Kidney tubule cell (primary cell): Measurements from ENCODE around the gene DNAJA1.

ENCODE experiments used
- DNase-seq: peaks from one replicate; pipeline ENCODE4 v3.0.0-alpha.2; 2018; ENCODE audit warnings: low spot score

The DNAJA1 gene

DNA sequence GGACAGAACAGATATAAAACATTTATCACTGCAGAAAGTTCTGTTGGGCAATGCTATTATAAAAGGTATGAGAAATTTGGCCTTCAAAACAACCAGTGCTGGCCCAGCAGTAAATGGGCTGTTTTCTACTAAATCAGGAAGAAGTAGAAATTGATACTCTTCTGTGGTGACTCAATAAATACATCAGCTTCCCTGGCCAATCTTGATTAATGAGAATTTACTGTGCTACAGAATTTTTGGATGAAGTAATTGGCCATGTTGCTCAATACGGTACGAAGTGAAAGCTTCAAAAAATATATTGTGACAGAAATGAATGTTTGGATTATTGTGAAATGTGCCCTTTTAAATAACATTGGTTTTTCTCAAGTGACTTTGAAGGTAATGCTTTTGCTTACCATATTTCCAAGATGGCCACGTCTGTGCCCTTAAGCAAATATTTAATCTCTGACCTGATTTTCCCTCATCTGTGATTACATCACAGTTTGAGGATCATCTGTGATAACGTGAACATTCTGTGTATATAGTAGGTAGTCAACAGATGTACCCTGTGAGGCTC, 4.2 kb downstream of the DNAJA1 start:
- DNase-seq: no peak

DNA sequence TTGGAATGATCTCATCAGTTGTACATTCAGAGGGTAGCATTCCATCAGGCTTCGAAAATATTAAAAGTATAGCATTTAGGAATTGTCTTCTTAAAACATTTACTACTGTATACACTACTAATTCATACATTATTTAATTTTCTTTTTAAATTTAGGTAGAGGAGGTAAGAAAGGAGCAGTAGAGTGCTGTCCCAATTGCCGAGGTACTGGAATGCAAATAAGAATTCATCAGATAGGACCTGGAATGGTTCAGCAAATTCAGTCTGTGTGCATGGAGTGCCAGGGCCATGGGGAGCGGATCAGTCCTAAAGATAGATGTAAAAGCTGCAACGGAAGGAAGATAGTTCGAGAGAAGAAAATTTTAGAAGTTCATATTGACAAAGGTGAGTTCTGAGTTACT, 5.2 kb downstream of the DNAJA1 start:
- no peak for DNase-seq

DNA sequence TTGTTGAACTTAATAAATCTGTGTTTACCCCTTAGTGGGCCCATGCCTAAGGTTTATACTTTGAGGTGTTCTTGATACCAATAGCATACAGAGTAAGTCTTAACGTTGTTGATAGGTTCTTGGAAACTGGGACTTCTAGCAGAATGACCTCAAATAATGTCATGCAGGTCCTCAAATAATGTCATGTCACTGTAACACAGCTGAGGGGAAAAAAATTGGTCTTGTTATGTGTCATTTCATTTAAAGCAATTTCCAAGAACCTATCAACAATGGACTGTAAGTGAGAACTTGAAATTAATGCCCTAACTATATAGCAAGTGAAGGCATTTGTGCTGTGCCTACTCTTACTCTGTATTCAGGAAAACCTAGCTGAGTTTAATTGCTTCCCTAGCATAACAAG, 7.2 kb downstream of the DNAJA1 start:
- no peak for DNase-seq

DNA sequence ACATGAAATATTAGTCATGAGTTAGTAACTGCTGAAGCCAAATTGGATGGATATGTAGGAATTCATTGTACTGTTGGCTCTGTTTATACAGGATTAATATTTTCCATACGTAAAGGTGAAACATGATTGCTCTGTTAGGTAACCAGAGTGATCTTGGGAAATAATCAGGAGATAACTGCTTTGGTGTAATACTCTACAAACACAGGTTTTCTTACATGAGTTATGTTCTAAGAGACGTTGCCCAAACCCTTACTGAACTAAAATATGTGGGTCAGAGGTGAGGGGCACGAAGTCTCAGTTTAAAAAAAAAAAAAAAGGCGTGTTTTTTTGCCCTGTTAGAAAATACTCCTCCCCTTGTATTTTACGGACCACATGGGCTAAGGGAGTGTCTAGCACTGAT, 7.8 kb downstream of the DNAJA1 start:
- DNase-seq: no peak

DNA sequence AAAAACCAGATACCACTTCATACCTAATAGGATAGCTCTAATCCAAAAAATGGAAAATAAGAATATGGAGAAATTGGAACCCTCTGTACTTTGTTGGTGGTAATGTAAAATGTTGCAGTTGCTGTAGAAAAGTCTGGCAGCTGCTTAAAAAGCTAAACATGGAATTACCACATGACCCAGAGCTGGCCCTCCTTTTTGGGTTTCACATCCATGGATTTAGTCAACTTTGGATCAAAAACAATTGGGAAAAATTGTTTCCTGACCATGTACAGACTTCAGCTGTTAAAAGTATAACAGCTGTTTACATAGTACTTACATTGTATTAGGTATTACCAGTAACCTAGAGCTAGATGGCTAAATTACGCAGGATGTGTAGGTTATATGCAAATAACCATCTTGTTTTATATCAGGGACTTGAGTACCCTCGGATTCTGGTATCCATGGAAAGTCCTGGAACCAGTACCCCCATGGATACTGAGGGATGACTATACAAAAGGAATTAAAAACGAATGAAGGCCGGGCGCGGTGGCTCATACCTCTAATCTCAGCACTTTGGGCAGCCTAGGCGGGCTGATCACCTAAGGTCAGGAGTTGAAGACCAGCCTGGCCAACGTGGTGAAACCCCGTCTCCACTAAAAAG, 15.8 kb downstream of the DNAJA1 start:
- no peak for DNase-seq

DNA sequence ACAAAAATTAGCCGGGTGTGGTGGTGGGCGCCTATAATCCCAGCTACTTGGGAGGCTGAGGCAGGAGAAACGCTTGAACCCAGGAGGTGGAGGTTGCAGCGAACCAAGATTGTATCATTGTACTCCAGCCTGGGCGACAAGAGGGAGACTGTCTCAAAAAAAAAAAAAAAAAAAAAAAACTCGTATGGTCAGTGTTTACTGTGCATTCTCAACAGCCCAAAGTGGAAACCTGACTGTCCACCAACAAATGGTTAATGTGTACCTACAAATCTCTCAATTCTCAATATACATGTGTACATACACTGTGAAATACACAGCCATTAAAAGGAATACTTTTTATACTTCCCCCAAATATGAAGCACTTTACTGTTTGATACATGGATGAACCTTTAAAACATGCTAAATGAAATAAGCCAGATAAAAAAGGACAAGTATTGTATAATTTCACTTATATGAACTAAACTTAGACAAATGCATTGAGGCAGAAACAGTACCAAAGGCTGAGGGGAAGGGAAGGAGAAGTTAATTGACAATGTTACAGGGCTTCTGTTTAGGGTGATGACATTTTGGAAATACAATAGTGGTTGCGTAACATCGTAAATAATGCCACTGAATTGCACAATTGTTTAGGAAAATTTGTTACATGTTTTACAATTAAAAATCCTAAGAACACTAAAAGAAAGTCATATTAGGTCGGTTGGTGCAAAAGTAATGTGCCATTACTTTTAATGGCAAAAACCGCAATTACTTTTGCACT, 16.5 kb downstream of the DNAJA1 start:
- DNase-seq: no peak

DNA sequence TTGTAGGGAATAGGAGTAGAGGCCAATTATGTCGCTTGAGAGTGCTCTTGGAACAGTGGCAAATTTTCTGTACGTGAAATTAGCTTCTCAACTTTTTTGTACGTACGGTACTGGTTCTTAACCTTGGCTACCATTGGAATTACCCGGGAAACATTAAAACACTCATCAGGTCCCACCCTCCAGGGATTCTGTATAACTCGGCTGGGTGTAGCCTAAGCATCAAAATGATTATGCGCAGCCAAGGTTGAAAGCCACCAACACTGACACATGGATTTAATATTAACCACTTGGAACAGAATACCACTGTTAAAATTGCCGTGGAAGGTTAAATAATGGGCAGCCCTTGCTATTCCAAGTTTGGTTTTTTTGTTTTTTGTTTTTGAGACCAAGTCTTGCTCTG, 17.4 kb downstream of the DNAJA1 start:
- DNase-seq: peak; percentile 83

DNA sequence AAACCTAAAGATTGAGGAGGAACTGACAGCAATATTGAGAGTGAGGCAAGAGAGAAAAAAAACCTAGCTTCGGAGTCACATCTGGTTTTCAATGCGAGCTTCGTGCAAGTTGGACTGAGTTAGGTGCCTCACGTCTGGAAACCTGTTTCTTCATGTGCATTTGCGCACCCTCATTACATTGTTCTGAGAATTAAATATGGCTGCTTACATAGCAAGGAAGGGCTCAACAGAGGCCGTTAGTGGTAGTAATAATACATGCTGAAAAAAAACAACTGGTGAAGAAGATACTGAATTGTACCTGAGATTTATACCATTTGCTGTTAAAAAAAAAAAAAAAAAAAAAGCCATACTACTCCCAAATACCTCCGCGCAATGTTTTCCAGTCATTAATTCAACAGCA, 18.6 kb downstream of the DNAJA1 start:
- no peak for DNase-seq

DNA sequence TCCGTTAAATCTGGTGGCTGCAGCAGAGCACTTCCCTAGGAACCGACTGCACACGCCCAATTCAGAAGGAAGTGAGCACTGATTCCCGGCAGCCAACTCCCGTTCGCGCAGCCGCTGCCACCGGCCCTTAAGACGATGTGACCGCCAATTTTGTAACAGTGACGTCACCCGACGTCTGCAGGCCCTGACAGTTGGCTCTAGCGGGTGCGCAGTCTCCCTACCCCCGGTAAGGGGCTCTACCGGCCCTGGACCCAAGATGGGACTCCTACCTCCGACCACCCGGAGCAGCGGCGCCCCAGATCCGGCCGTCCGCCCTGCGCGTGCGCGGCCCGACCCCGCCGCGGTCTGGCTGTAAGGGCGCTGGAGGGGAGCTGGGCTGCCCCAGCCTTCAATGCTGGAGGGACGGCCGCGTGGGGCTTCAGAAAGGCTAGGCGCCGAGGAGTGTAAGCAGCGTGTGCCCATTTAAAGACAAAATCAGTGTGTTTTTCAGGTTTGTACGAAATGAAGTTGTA, 19.1 kb downstream of the DNAJA1 start:
- DNase-seq: peak; percentile 87

DNA sequence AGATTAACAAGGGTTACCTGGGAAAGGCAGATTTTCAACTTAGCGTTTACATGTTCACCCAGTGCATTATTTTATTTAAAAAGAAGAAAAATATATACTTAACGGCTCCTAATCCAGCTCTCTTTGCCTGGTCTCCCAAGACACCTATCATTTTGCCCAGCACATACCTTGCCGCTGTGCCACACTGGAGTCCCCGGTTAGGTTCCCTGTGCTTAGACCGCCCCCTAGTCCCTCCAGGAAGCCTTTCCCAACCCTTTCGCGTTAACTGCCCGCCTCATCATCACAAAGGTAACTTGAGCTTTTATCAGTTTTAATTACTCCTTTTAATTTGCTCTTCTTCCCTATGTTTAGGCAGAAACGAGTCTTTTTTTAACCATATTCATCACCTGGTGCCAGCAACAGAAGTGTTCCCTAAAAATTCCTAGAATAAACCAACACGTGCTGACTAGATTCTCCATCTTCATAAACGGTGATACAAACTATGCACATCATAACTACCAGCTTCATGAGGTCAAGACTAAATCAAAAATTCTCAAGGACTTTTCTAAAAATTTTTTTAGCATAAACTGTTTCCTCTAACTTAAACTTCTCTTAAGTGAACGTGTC, 19.7 kb downstream of the DNAJA1 start:
- DNase-seq: peak; percentile 54

DNA sequence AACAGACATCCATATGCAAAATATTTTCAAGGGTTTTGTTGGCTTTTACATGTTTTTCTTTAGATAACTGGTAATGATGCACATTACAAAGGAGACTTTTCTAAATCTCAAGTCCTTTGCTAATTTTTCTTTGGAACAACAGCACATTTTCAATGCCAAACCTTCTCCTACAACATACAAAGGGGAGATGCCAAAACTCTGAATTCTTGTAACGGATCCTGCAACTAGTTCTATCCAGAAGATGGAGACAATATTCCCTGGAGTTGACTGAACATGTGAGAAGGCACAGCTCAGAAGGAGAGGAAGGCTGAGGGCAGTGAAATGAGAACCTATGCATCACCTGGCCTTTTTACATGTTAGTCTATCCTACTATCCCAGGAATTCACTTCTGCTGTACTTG, 21.0 kb downstream of the DNAJA1 start:
- no peak for DNase-seq

DNA sequence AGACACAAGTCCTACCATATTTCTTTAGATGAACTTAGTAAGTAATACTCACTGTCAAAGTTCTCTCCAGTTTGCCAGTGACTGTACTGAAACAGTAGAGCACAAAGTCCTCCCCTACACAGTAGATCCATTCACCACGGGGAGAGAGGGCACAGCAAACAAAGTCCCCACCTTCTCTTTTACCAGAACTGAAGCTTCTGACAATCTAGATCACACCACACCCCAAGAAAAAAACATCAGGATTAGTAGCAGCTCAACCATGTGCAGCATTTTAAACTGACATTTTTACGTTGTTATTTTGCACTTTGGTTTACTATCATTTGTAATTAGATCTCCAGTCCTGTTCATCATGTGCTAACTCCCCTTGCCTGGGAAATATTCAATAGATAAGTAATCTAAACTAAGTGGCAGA, 23.0 kb downstream of the DNAJA1 start:
- no peak for DNase-seq

DNA sequence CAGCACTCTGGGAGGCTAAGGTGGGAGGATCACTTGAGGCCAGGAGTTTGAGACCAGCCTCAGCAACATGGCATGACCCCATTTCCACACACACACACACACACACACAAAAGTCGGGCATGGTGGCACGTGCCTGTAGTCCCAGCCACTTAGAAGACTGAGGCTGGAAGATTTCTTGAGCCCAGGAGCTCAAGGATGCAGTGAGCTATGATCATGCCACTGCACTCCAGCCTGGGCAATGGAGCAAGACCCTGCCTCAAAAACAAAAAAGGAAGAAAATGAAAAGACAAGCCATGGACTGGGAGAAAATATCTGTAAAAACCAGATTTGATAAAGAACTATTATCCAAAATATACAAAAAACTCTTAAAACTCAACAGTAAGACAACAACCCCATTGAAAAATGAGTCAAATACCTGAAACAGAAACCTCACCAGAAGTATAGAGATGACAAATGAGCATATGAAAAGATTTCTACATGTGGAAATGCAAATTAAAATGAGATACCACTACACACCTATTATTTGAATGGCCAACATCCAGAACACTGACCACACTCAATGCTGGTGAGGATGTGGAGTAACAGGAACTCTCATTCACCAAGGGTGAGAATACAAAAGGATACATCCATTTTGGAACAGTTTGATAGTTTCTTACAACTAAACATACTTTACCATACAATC, 24.7 kb downstream of the DNAJA1 start:
- DNase-seq: no peak

DNA sequence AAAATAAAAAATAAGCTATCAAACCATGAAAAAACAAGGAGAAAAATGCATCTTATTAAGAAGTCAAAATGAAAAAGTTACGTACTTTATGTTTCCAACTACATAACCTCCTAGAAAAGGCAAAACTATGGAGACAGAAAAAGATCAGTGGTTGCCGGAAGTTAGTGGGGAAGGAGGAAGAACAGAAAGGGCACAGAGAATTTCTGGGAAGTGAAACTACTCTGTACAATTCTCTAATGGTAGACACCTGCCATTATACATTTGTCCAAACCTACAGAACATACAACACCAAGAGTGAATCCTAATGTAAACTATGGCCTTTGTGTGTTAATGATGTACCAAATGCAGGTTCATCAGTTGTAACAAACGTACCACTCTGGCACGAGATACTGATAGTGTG, 26.1 kb downstream of the DNAJA1 start:
- DNase-seq: no peak

DNA sequence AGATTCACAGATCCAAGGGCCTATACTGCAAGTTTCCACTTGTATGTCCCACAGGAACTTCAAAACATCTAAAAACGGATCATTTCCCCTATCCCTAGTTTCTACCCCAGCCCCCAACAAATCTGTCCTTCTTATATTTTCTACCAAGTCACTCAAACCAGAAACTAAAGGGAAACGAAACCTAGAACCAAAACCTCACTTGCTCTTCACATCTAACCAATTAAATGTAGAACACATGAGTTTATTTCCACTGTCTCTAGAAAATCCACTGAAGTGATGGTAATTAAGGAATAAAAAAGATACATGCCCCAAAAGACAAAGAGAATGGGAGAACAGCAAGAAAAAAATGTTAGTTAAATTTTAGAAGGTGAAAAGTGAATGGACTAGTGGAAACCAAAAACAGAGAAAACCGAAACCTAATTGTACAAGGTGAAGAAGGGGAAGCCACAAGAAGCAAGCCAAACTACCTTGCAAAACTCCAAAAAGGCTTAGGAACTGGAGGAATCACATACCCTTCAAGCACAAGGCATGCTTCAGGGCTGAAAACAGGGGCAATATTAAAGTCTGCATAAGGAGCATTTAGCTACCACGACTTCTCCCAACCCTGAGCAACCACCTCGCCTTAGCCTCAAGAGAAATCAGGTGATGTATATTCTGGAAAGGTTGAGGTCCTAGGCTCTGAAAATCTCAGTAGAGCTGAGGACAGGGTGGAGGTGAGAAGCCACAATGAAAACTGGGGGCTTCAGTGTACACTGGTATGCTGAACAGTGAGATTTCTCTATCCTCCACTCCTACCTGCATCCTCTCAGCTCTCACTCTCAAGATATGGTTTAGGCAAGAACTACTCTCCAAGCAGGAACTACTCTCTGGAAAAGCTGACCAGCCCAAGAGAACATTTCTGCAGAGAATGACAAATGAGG, 40.3 kb downstream of the DNAJA1 start:
- DNase-seq: no peak

DNA sequence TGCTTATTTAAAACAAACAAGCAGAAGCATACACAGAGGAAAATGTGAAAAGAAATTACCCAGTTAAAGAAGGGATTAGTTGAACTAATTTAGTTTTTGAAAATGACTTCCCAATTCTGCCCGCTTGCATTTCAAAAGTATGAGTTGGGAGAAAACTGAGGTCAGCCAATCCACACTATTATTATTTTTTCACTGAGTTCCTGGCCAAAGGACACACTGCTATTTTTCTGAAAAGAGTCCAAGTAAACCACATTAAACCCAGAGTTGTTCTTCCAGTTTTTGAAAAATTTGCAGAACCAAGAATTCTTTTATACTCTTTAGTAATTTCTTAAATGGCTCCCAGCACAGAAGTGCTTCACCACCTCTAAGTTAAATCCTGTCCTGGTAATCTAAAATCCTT, 43.9 kb downstream of the DNAJA1 start:
- DNase-seq: no peak

DNA sequence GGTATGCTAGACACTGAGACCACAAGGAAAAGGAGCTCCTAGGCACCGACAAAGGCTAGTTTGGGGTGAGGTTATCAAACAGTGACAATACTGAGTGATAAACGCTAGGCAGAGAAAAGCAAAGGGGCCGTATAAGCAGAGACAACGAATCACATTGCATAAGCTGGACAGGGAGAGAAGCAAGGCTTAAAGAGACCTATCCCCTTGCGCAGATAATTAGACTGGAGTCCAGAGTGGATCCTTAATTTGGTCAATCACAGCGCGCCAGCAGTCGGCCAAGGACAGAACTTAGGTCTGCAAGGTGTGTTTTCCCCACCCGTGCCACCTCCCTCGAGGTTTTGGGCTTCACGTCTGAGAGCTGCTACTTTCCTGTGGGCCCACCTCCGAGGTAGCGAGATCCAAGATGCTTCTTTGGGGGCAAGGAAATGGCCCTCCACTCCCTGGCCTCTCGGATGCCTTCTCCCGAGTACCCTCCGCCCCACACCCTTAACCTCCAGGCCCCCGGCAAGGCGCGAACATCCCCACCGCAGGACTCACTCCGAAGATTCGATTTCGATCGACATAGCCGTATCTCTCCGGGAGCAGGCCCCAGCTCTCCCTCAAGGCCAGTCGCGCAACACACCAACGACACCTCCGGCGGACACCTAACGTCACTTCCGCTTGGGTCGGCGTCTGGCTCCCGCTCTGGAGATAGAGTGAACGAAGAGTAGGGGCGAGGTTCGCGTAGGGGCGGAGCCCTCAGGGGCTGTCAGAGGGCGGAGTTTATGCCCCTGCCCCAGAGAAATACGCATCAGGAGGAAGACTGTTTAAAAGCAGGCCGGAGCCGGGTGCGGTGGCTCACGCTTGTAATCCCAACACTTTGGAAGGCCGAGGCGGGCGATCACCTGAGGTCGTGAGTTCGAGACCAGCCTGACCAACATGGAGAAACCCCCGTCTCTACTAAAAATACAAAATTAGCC, 51.3 kb downstream of the DNAJA1 start, which contains the start of gene SMU1:
SMU1 (minus strand) TSS at position 629 of the 959 bp plus-strand sequence; CDS start at position 563, 66 bp downstream.
- DNase-seq: peak; percentile 98

DNA sequence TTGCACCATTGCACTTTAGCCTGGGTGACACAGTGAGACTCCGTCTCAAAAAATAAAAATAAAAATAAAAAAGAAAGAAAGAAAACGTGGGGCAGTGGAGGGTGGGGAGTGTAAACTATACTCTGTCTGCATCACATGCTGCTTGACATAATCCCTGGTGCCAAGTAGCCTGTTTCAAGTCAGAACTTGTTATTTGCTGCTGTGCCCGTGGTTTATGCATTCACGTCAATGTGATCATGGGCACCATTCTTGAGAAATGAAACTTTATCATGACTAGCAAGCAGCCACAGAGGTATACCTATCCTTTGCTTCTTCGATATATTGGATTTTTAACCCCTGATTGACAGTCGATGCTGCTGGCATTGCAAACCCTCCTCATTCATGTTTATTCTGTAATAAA, 55.5 kb downstream of the DNAJA1 start:
- no peak for DNase-seq

DNA sequence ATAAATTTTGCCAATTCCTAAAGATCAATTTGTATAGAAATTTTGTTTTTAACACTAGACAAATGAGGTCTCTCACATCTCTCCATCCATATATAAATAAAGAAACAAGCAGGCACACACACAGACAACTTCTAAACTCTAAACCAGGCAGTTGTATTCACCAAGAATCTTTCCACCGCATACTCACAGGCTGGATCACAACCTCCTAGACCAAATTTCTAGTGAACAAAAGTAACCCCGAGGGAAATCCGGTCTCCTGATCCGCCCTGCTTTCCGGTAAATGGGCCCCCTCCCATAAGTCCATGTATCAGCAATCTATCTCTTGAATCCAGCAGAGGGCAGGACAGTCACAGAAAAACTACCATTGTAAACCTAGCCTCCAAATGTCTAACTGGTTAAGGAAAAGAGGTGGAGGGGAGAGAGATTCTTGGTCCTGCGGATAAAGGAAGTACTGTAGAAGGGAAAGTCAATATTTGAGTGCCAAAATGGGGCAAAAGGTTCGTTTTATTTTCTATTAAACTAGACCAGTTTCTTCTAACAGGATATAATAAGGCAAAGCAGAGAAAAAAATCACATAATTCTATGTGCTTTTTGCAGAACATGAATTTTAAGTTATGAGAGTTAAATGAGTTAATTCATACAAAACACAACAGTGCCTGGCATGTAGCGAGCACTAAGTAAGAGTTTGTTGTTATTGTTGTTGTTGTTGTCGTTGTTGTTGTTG, 56.2 kb downstream of the DNAJA1 start:
- DNase-seq: peak; percentile 87
